Stimulated activated naive CD8-positive, alpha-beta T cell treated with anti-CD3 and anti-CD28 coated beads, Interleukin-15, Interleukin-2, amounts not matched to agents 100 U/mL and 50 U/mL, for 24 hours (primary cell): ENCODE results near the gene XRN1.
"Not testable (repeated sequence)": the region's sequence is repeated elsewhere in the genome, so short reads cannot be mapped to it uniquely, and the experiment has no call there.

Source experiments
- ATAC-seq: fragments of 150-1000 bp; cut with Tn5 transposase; one replicate; pipeline ENCODE4 v1.10.0; 2021
- DNase-seq: peaks from one replicate; pipeline ENCODE4 v3.0.0; 2021

The XRN1 gene

GRCh38 chr3:142324275-142324953, 123.4 kb downstream of the XRN1 start:
- ATAC-seq, DNase-seq: not testable (repeated sequence)

- ATAC-seq, result no peak
- no peak for DNase-seq
Observed at GRCh38 chr3:142319912-142320311, 127.9 kb downstream of the XRN1 start.

- ATAC-seq (no peak), DNase-seq (no peak)
Observed at GRCh38 chr3:142319094-142319493, 128.7 kb downstream of the XRN1 start.

GRCh38 chr3:142318331-142318730, 129.5 kb downstream of the XRN1 start:
- no peak for ATAC-seq

GRCh38 chr3:142315978-142316388, 131.9 kb downstream of the XRN1 start:
- ATAC-seq, DNase-seq: not testable (repeated sequence)

More at GRCh38 chr3:142318331-142318730, 129.5 kb downstream of the XRN1 start:
- DNase-seq, result no peak

GRCh38 chr3:142315083-142315482, 132.8 kb downstream of the XRN1 start:
- DNase-seq (no peak), ATAC-seq (no peak)

GRCh38 chr3:142310439-142310838, 137.4 kb downstream of the XRN1 start:
- DNase-seq, result no peak
- no peak for ATAC-seq

- ATAC-seq, result not testable (repeated sequence)
Observed at GRCh38 chr3:142302847-142303246, 145.0 kb downstream of the XRN1 start.

GRCh38 chr3:142298626-142299025, 149.2 kb downstream of the XRN1 start:
- ATAC-seq (no peak), DNase-seq (no peak)

More at GRCh38 chr3:142302847-142303246, 145.0 kb downstream of the XRN1 start:
- not testable (repeated sequence) for DNase-seq

GRCh38 chr3:142296507-142296906, 151.3 kb downstream of the XRN1 start:
- DNase-seq (no peak), ATAC-seq (no peak)

- DNase-seq (no peak), ATAC-seq (no peak)
Observed at GRCh38 chr3:142287866-142288638, 159.8 kb downstream of the XRN1 start.

GRCh38 chr3:142285083-142285517, 162.7 kb downstream of the XRN1 start:
- no peak for DNase-seq
- ATAC-seq, result no peak

- no peak for ATAC-seq
- no peak for DNase-seq
Observed at GRCh38 chr3:142282503-142282902, 165.3 kb downstream of the XRN1 start.

GRCh38 chr3:142281474-142281873, 166.4 kb downstream of the XRN1 start:
- ATAC-seq (no peak), DNase-seq (no peak)

GRCh38 chr3:142279965-142280590, 167.8 kb downstream of the XRN1 start:
- peak; percentile 26 for DNase-seq

GRCh38 chr3:142278451-142278850, 169.4 kb downstream of the XRN1 start:
- ATAC-seq (no peak), DNase-seq (no peak)

More at GRCh38 chr3:142279965-142280590, 167.8 kb downstream of the XRN1 start:
- peak; percentile 91 for ATAC-seq

- ATAC-seq, result no peak
- DNase-seq, result no peak
Observed at GRCh38 chr3:142276781-142277180, 171.1 kb downstream of the XRN1 start.

GRCh38 chr3:142275856-142276255, 172.0 kb downstream of the XRN1 start:
- DNase-seq, result no peak

GRCh38 chr3:142274908-142275307, 172.9 kb downstream of the XRN1 start:
- no peak for DNase-seq
- ATAC-seq, result no peak

More at GRCh38 chr3:142275856-142276255, 172.0 kb downstream of the XRN1 start:
- no peak for ATAC-seq

- no peak for DNase-seq
- no peak for ATAC-seq
Observed at GRCh38 chr3:142273501-142273900, 174.3 kb downstream of the XRN1 start.

- DNase-seq, result no peak
- ATAC-seq, result no peak
Observed at GRCh38 chr3:142272200-142272891, 175.5 kb downstream of the XRN1 start.

- DNase-seq (no peak), ATAC-seq (peak; percentile 80)
Observed at GRCh38 chr3:142270407-142270806, 177.4 kb downstream of the XRN1 start.
